ACC112 (cell line): ENCODE data around the gene PPARD.
A peak's percentile ranks its signal among the peaks of the same experiment; 100 is the strongest.
"Not testable (repeated sequence)": the region's sequence is repeated elsewhere in the genome, so short reads cannot be mapped to it uniquely, and the experiment has no call there.

ENCODE experiments used
- H2AFZ ChIP-seq: fragments of 200-600 bp; sonication (generic); one replicate; pipeline ENCODE4 v1.6.0; 2017; ENCODE audit warnings: antibody characterized with exemption, low read length; ENCODE audit not compliant: unreplicated experiment
- H3K27ac ChIP-seq: fragments of 200-600 bp; sonication (generic); 2 replicates; pipeline ENCODE4 v1.5.1; 2014; ENCODE audit warnings: low read depth, mild to moderate bottlenecking, antibody characterized with exemption, low read length, moderate library complexity
- H3K27me3 ChIP-seq: fragments of 200-600 bp; sonication (generic); 2 replicates; pipeline ENCODE4 v1.6.1; 2014; ENCODE audit warnings: mild to moderate bottlenecking, antibody characterized with exemption, low read length, moderate library complexity, mixed read lengths; ENCODE audit not compliant: insufficient read depth
- H3K36me3 ChIP-seq: fragments of 200-600 bp; sonication (generic); 2 replicates; pipeline ENCODE4 v1.6.1; 2016; ENCODE audit warnings: mild to moderate bottlenecking, antibody characterized with exemption, low read length, moderate library complexity, mixed read lengths; ENCODE audit not compliant: insufficient read depth
- H3K4me1 ChIP-seq: fragments of 200-600 bp; sonication (generic); one replicate; pipeline ENCODE4 v1.6.1; 2016; ENCODE audit warnings: low read length, mixed read lengths; ENCODE audit not compliant: insufficient read depth, unreplicated experiment, control insufficient read depth
- H3K4me3 ChIP-seq: fragments of 200-600 bp; sonication (generic); 2 replicates; pipeline ENCODE4 v1.5.1; 2014; ENCODE audit warnings: mild to moderate bottlenecking, low read depth, low read length
- H3K79me2 ChIP-seq: fragments of 200-600 bp; sonication (generic); one replicate; pipeline ENCODE4 v1.6.0; 2016; ENCODE audit warnings: low read length; ENCODE audit not compliant: control insufficient read depth, unreplicated experiment, insufficient read depth

The PPARD gene

GRCh38 chr6:35428421-35429149 lies 86.2 kb downstream of the PPARD start:
- H3K79me2 ChIP-seq, result no peaks in the 10 kb centered on the region
- H3K4me3 ChIP-seq, result peak overlapping the region; percentile 51
- no peaks in the 10 kb centered on the region for H3K27me3 ChIP-seq
- peaks cover 49% of the 10 kb centered on the region for H3K4me1 ChIP-seq
- peak overlapping the region; percentile 86 for H3K27ac ChIP-seq
- H2AFZ ChIP-seq, result no peak overlapping the region
- peaks cover 33% of the 10 kb centered on the region for H3K36me3 ChIP-seq

- H3K27me3 ChIP-seq, result no peaks in the 10 kb centered on the region
- H3K4me3 ChIP-seq, result no peak overlapping the region
- peaks cover 46% of the 10 kb centered on the region for H3K4me1 ChIP-seq
- no peak overlapping the region for H2AFZ ChIP-seq
- no peaks in the 10 kb centered on the region for H3K79me2 ChIP-seq
- H3K36me3 ChIP-seq, result peaks cover 29% of the 10 kb centered on the region
- H3K27ac ChIP-seq, result peak overlapping the region; percentile 86; the same call in 1 of the 2 replicates
Measured at GRCh38 chr6:35429463-35429862, 87.1 kb downstream of the PPARD start.

- H3K27ac ChIP-seq, result no peak overlapping the region
- peaks cover 18% of the 10 kb centered on the region for H3K36me3 ChIP-seq
- H2AFZ ChIP-seq, result no peak overlapping the region
- peaks cover 17% of the 10 kb centered on the region for H3K4me1 ChIP-seq
- H3K27me3 ChIP-seq, result no peaks in the 10 kb centered on the region
- no peaks in the 10 kb centered on the region for H3K79me2 ChIP-seq
- no peak overlapping the region for H3K4me3 ChIP-seq
Measured at GRCh38 chr6:35432291-35432690, 89.9 kb downstream of the PPARD start.

GRCh38 chr6:35432702-35433101 lies 90.3 kb downstream of the PPARD start:
- peaks cover 18% of the 10 kb centered on the region for H3K36me3 ChIP-seq
- not testable (repeated sequence) for H3K27me3 ChIP-seq, H3K27ac ChIP-seq, H3K4me3 ChIP-seq, H2AFZ ChIP-seq, H3K79me2 ChIP-seq
- H3K4me1 ChIP-seq, result peaks cover 13% of the 10 kb centered on the region

DNA sequence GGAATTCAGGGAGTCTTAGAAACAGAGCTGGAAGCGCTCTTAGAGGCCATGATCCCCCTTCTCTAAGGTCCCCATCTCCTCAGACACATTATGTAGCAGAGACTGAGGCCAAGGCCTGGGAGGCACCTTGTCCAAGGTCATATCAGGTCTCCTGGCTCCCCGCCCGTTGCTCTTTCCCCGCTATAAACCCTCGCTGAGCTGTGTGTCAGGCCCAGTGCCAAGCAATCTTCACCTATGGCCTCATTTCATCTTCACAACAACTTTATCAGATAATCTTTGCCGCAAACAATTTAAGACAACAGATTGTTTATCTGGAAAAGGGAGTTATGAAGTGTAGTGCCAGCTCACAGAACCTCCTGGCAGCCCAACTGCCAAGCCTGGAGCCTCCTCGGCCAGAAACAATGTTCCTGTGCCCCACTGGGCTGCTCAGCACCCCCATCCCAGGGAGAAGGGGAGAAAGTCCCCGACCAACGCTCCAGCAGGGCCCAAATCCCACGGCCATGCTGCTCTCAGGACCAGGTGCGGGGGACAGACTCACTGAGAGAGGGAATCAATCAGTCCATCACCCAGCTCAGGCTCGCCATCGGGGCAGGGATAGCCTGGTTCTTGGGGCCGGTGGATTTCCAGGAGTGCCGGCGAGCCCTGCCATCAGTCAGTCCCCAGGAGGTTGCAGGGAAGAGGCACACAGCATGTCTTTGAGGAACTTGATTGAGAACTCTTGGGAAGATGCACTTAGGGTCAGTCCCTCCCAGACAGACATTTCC lies 92.9 kb downstream of the PPARD start:
- Histone ChIP-seq H3K79me2 (no peaks in the 10 kb centered on the region), H3K27me3 (no peaks in the 10 kb centered on the region), H3K4me1 (no peaks in the 10 kb centered on the region), H3K27ac (no peak overlapping the region), H3K36me3 (peaks cover 2% of the 10 kb centered on the region), H3K4me3 (no peak overlapping the region), H2AFZ (no peak overlapping the region)

- Histone ChIP-seq H3K79me2 (no peaks in the 10 kb centered on the region), H3K27ac (no peak overlapping the region), H3K4me1 (no peaks in the 10 kb centered on the region), H3K4me3 (no peak overlapping the region), H2AFZ (no peak overlapping the region), H3K36me3 (no peaks in the 10 kb centered on the region), H3K27me3 (no peaks in the 10 kb centered on the region)
Measured at GRCh38 chr6:35436071-35436857, 93.9 kb downstream of the PPARD start.

GRCh38 chr6:35438378-35439065 lies 96.2 kb downstream of the PPARD start:
- not testable (repeated sequence) for H3K36me3 ChIP-seq, H3K27ac ChIP-seq, H2AFZ ChIP-seq, H3K27me3 ChIP-seq, H3K4me1 ChIP-seq, H3K79me2 ChIP-seq, H3K4me3 ChIP-seq

GRCh38 chr6:35439308-35439707 lies 97.0 kb downstream of the PPARD start:
- Histone ChIP-seq H3K4me1 (no peaks in the 10 kb centered on the region), H3K4me3 (no peak overlapping the region), H3K36me3 (no peaks in the 10 kb centered on the region), H3K27ac (no peak overlapping the region), H3K79me2 (no peaks in the 10 kb centered on the region), H2AFZ (no peak overlapping the region), H3K27me3 (no peaks in the 10 kb centered on the region)

DNA sequence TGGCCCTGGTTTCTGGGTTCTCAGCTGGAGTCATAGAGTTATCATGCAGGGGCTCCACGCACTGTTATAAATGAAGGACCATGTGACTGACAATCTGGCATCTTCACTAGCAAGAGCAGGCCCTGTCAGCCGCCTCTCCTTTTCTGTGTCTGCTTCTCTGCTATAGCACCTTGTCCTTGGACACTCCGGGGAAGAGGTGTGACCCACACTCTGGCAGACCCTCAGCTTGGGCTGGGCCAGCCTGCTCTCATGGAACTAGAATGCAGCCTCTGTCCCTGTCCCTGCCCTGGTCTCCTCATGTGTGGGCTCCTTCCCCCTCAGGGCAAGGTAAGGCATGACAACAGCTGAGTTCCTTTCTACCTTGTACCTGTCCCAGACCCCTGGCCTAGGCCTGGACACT lies 98.8 kb downstream of the PPARD start:
- Histone ChIP-seq H3K79me2 (no peaks in the 10 kb centered on the region), H2AFZ (no peak overlapping the region), H3K4me1 (no peaks in the 10 kb centered on the region), H3K4me3 (no peak overlapping the region), H3K36me3 (no peaks in the 10 kb centered on the region), H3K27ac (no peak overlapping the region), H3K27me3 (no peaks in the 10 kb centered on the region)

DNA sequence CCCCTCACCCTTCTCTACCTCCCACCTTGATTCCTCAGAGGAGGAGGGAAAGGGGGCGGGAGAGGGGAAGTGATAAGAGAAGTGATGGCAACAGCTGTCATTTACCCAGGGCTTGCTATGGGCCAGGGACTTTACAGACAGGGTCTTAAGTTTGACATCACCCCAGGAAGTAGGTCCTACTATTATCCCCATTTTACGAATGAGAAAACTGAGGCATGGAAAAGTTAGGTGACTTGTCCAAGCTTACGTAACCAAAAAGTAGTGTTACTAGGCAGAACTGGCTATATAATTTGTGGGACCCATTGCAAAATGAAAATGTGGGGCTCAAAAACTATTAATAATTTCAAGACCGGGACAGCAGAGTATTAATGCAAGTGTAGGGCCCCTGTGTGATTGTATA lies 99.3 kb downstream of the PPARD start:
- no peaks in the 10 kb centered on the region for H3K4me1 ChIP-seq
- H3K36me3 ChIP-seq, result no peaks in the 10 kb centered on the region
- H3K79me2 ChIP-seq, result no peaks in the 10 kb centered on the region
- no peak overlapping the region for H2AFZ ChIP-seq
- no peak overlapping the region for H3K4me3 ChIP-seq
- H3K27ac ChIP-seq, result no peak overlapping the region
- H3K27me3 ChIP-seq, result no peaks in the 10 kb centered on the region
